ENCODE measurements around the gene SFMBT2. TPM values are rescaled to one million over a fixed set of nuclear protein-coding genes. Genes with fewer than 3 reads are reported as not detected.

The SFMBT2 gene
- total RNA-seq, 2 donors from 2014 or later, result 12.2 to 18.5 TPM

- Histone ChIP-seq H3K4me1 (replicated peaks) (no peaks in the 10 kb centered on the region), H3K9me3 (no peaks in the 10 kb centered on the region), H3K4me3 (no peak overlapping the region), H3K36me3 (no peaks in the 10 kb centered on the region), H3K27ac (no peak overlapping the region), H3K27me3 (replicated peaks; ENCODE audit: insufficient read depth) (no peaks in the 10 kb centered on the region)
- TF ChIP-seq POLR2AphosphoS5 (IDR thresholded peaks at IDR 0.05), result no peak
- TF ChIP-seq, protein P1, sequence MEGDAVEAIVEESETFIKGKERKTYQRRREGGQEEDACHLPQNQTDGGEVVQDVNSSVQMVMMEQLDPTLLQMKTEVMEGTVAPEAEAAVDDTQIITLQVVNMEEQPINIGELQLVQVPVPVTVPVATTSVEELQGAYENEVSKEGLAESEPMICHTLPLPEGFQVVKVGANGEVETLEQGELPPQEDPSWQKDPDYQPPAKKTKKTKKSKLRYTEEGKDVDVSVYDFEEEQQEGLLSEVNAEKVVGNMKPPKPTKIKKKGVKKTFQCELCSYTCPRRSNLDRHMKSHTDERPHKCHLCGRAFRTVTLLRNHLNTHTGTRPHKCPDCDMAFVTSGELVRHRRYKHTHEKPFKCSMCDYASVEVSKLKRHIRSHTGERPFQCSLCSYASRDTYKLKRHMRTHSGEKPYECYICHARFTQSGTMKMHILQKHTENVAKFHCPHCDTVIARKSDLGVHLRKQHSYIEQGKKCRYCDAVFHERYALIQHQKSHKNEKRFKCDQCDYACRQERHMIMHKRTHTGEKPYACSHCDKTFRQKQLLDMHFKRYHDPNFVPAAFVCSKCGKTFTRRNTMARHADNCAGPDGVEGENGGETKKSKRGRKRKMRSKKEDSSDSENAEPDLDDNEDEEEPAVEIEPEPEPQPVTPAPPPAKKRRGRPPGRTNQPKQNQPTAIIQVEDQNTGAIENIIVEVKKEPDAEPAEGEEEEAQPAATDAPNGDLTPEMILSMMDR (IDR thresholded peaks at IDR 0.05), result no peak
- TF ChIP-seq POLR2A (IDR thresholded peaks at IDR 0.05), result no peak
- DNase-seq (ENCODE audit: low spot score), result no peak
- intact Hi-C loops (cut with DNase I), result no loop called here
- 39% methylated on average over 3 of the region's 3 CpGs for WGBS
Measured at GRCh38 chr10:7243873-7244272, 167.0 kb downstream of the SFMBT2 start.

GRCh38 chr10:7243139-7243538 is 167.7 kb downstream of the SFMBT2 start:
- no peak overlapping the region for H3K27ac ChIP-seq
- DNase-seq (ENCODE audit: low spot score), result no peak
- no peaks in the 10 kb centered on the region for H3K27me3 ChIP-seq (replicated peaks; ENCODE audit: insufficient read depth)
- TF ChIP-seq POLR2AphosphoS5 (IDR thresholded peaks at IDR 0.05), result no peak
- no peak for TF ChIP-seq POLR2A (IDR thresholded peaks at IDR 0.05)
- TF ChIP-seq, protein P1 (IDR thresholded peaks at IDR 0.05), result no peak
- WGBS, result 89% methylated on average over 6 of the region's 6 CpGs
- no peaks in the 10 kb centered on the region for H3K9me3 ChIP-seq
- no peaks in the 10 kb centered on the region for H3K36me3 ChIP-seq
- intact Hi-C loops (cut with DNase I), result no loop called here
- no peak overlapping the region for H3K4me3 ChIP-seq
- no peaks in the 10 kb centered on the region for H3K4me1 ChIP-seq (replicated peaks)

- no peaks in the 10 kb centered on the region for H3K27me3 ChIP-seq (replicated peaks; ENCODE audit: insufficient read depth)
- no peak overlapping the region for H3K4me3 ChIP-seq
- H3K9me3 ChIP-seq, result no peaks in the 10 kb centered on the region
- no peaks in the 10 kb centered on the region for H3K36me3 ChIP-seq
- DNase-seq (ENCODE audit: low spot score), result no peak
- no peaks in the 10 kb centered on the region for H3K4me1 ChIP-seq (replicated peaks)
- intact Hi-C loops (cut with DNase I), result no loop called here
- no peak for TF ChIP-seq POLR2A (IDR thresholded peaks at IDR 0.05)
- TF ChIP-seq POLR2AphosphoS5 (IDR thresholded peaks at IDR 0.05), result no peak
- TF ChIP-seq, protein P1 (IDR thresholded peaks at IDR 0.05), result no peak
- 85% methylated on average over 5 of the region's 5 CpGs for WGBS
- no peak overlapping the region for H3K27ac ChIP-seq
Measured at GRCh38 chr10:7239312-7239985, 171.4 kb downstream of the SFMBT2 start.

- no peaks in the 10 kb centered on the region for H3K9me3 ChIP-seq
- H3K4me1 ChIP-seq (replicated peaks), result no peaks in the 10 kb centered on the region
- no peaks in the 10 kb centered on the region for H3K27me3 ChIP-seq (replicated peaks; ENCODE audit: insufficient read depth)
- H3K27ac ChIP-seq, result peak overlapping the region; percentile 53 to 81
- 94% methylated on average over 3 of the region's 3 CpGs for WGBS
- no peaks in the 10 kb centered on the region for H3K36me3 ChIP-seq
- no peak overlapping the region for H3K4me3 ChIP-seq
- intact Hi-C loops (cut with DNase I), result no loop called here
- no peak for DNase-seq (ENCODE audit: low spot score)
- no peak for TF ChIP-seq POLR2A (IDR thresholded peaks at IDR 0.05)
- TF ChIP-seq, protein P1 (IDR thresholded peaks at IDR 0.05), result no peak
- TF ChIP-seq POLR2AphosphoS5 (IDR thresholded peaks at IDR 0.05), result no peak
Measured at GRCh38 chr10:7235376-7235775, 175.5 kb downstream of the SFMBT2 start.

DNA sequence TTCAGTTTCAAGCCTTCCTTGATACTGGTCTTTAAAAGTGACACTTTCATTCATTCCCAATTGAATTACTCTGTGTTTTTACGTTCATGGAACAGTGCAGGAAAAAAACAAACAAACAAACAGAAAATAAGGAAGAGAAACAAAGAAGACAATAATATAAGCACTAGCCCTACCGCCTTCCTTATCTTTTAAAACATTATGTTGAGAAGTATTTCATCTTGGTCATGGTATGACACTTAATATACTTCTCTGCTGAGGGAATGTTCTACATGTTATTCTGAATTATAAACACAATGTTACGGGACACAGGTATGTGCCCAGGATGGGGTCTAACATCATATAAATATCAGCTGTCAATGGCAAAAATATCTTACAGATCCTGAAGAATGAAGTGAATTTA is 176.7 kb downstream of the SFMBT2 start:
- H3K27ac ChIP-seq, result peak overlapping the region; percentile 53 to 81

More for the DNA sequence above, 176.7 kb downstream of the SFMBT2 start:
- WGBS, result 68% methylated on average over 3 of the region's 3 CpGs
- Histone ChIP-seq H3K9me3 (no peaks in the 10 kb centered on the region), H3K4me3 (no peak overlapping the region), H3K36me3 (no peaks in the 10 kb centered on the region), H3K27me3 (replicated peaks; ENCODE audit: insufficient read depth) (no peaks in the 10 kb centered on the region), H3K4me1 (replicated peaks) (no peaks in the 10 kb centered on the region)
- TF ChIP-seq POLR2A (IDR thresholded peaks at IDR 0.05), result no peak
- TF ChIP-seq, protein P1 (IDR thresholded peaks at IDR 0.05), result no peak
- no peak for TF ChIP-seq POLR2AphosphoS5 (IDR thresholded peaks at IDR 0.05)
- no peak for DNase-seq (ENCODE audit: low spot score)
- intact Hi-C loops (cut with DNase I), result no loop called here

Data from prostate gland (tissue), 2 donors.